Activated gamma-delta T cell treated with Interleukin-2 at 50 U/mL for 16 hours (primary cell): ENCODE measurements around the gene GPRC5C.
"Not testable (repeated sequence)": the region's sequence is repeated elsewhere in the genome, so short reads cannot be mapped to it uniquely, and the experiment has no call there.

Source experiments
- DNase-seq: peaks from one replicate; pipeline ENCODE4 v3.0.0-alpha.2; 2020

The GPRC5C gene

DNA sequence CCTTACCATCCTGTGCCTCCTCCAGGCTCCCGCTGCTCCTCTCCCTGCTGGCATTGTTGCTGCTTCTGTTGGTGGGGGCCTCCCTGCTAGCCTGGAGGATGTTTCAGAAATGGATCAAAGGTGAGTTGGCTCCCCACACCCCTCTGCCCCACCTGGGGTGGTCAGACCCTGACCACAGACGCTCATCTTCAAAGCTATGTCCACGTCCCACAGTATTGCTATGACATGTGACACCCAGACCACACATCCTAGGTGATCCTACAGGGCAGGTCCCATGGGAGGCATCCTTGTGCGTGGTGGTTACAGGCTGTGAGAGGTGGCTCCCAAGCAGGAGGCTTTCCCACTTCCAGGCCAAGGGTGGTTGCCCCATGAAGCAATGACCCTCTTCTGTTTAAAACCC, 45.5 kb downstream of the GPRC5C start:
- no peak for DNase-seq

DNA sequence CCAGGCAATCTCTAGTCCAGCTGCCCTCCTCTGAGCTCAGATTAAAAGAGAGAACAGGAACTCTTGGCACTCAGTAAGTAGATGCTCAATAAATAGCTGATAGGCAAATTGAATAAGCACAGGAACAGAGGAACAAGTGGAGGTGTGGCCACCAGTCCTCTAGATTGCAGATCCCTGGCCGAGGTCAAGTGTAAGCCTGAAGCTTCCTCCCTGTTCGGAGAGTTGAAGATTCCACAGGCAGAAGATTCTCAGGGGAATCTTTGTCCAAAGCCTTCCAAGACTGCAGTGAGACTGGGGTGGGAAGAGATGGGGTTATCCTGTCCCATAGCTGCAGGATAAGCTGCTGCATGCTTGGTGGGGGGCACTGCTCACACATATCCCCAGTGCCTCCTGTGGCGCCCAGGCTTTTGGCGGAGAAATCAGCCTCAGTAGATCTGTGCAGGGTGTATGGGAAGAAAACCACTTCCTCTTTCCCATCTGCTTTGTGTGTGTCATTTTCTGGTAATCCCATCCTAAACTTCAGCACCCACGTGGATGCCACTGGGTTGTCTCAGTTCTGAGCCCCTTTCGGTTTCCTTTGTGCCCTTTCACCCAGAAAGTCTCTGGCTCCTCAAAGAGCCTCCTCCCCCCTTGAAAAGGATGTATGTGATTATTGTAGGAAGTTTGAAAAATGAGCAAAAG, 46.7 kb downstream of the GPRC5C start:
- no peak for DNase-seq

- no peak for DNase-seq
Observed at GRCh38 chr17:74480290-74480689, 48.4 kb downstream of the GPRC5C start.

GRCh38 chr17:74481621-74482020, 49.7 kb downstream of the GPRC5C start:
- no peak for DNase-seq

GRCh38 chr17:74484066-74484465, 52.2 kb downstream of the GPRC5C start:
- DNase-seq: no peak

DNA sequence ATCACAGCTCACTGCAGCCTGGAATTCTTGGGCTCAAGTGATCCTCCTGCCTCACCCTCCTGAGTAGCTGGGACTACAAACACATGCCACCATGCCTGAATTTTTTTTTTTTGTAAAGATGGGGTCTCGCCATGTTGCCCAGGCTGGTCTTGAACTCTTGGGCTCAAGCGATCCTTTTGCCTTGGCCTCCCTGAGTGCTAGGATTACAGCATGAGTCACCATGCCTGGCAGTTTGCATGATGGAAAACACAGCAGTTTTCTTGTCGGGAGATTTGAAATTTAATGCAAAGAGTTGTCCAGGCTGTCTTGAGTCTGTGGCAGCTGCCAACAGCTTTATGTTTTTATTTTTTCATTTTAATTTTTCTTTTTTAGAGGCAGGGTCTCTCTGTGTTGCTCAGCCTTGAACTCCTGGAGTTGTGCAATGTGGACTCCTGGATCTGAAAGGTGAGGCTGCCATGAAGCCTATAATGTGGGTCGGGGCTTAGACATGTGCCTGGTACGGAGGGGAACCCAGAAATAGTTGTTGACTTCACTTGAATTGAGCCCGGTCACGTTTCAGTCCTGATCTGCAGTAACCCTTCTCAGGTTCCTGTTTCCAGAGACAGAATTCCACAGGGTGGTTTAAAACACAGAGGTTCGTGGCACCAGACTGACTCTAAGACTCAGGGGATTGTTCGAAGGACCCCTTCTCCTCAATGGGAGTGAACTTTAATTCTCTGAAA, 53.3 kb downstream of the GPRC5C start:
- no peak for DNase-seq

DNA sequence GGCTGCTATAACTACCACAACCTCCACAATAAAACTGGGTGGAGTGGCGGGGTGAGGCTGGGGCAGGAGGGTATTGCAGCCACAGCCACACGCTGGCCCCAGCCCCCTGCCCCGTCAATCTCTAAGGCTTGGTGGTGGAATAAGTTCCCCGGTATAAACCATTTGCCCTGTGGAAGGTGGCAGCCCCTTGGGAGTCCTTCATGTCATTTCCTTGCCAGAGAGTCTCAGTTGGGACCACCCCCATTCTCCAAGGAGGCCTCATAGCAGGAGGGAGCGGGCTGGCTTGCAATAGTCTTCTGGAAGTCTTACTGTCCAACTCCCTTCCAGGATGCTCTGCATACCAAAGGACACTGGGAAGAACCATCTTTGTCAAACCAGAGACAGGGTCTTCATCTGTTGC, 54.0 kb downstream of the GPRC5C start:
- no peak for DNase-seq

DNA sequence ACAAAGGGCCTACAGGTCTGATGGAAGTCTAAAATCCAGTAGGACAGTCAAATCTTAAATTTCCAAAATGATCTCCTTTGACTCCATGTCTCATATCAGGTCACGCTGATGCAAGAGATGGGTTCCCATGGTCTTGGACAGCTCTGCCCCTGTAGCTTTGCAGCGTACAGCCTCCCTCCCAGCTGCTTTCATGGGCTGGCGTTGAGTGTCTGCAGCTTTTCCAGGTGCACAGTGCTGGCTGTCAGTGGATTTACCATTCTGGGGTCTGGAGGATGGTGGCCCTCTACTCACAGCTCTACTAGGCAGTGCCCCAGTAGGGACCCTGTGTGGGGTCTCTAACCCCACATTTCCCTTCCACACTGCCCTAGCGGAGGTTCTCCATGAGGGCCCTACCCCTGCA, 56.4 kb downstream of the GPRC5C start:
- not testable (repeated sequence) for DNase-seq

DNA sequence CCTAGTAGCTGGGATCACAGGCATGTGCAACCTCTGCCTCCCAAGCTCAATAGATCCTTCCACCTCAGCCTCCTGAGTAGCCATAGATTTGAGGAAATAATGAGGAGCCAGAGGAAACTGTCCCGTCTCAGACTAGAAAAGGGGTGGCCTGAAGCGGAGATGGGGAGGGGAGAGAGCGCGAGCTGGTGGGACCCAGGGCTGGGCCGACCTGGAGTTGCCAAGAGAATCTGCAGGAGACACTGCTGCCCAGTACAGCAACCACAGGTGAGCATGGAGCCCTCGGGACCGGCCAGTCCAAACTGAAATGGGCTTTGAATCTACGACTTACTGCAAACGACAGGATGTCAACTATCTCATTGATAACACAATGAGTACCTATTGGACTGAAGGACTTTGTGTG, 58.8 kb downstream of the GPRC5C start:
- DNase-seq: no peak

GRCh38 chr17:74491626-74492025, 59.7 kb downstream of the GPRC5C start:
- no peak for DNase-seq

- DNase-seq: peak; percentile 69
Observed at GRCh38 chr17:74493331-74493833, 61.5 kb downstream of the GPRC5C start.
